K562 (cell line): Measurements from ENCODE around the gene SLC9A1. TPM values are rescaled to one million over a fixed set of nuclear protein-coding genes. Genes with fewer than 3 reads are reported as not detected.

Experiments used
- ERF ChIP-seq: fragments of 450-650 bp; formaldehyde crosslinking; IDR thresholded peaks from 2 replicates; pipeline ENCODE4 v1.4.0; 2020; ENCODE audit warnings: mild to moderate bottlenecking, mixed read lengths
- PTTG1 ChIP-seq: fragments of 450-650 bp; IDR thresholded peaks from 2 replicates; pipeline ENCODE4 v1.6.1; 2016; ENCODE audit warnings: low read depth, mild to moderate bottlenecking, missing genetic modification characterization, missing compliant biosample characterization
- SOX6 ChIP-seq: fragments of 450-650 bp; IDR thresholded peaks from 2 replicates; pipeline ENCODE4 v1.6.1; 2014; ENCODE audit warnings: mild to moderate bottlenecking
- TBP ChIP-seq: optimal IDR thresholded peaks from 2 replicates; pipeline ENCODE3; 2011; ENCODE audit warnings: low read depth, low read length, improper control_type of control experiment
- ZBTB8A ChIP-seq: fragments of 450-650 bp; IDR thresholded peaks from 2 replicates; pipeline ENCODE4 v1.6.1; 2018; ENCODE audit warnings: mild to moderate bottlenecking, moderate library complexity; ENCODE audit not compliant: partially characterized antibody
- ZNF41 ChIP-seq: fragments of 250-450 bp; sonication (Bioruptor Pico); conservative IDR thresholded peaks from 2 replicates; pipeline ENCODE4 v1.4.0; 2020; ENCODE audit warnings: mild to moderate bottlenecking
- polyA plus RNA-seq, 8 experiments: library from polyadenylated mRNA; depleted of rRNA in 4 of 8; stranded (reverse) in 5 of 8; unstranded in 3 of 8; fragments of >200 nt; fragmentation: Nextera tagmentation in 2 of 8; fragmentation: Illumina TruSeq in 1 of 8; extraction: Ambion mirVana in 2 of 8; extraction: Trizol in 1 of 8; gene quantifications; 2 replicates each; pipeline versions ENCODE4 v1.2.1 to v1.2.3, GENCODE V29; 2011 to 2014; ENCODE audit warnings: inconsistent platforms in 1 of 8, missing spikeins in 1 of 8
- total RNA-seq, 7 experiments: library from RNA; depleted of rRNA in 6 of 7; stranded (reverse); fragments of >200 nt in 6 of 7; fragmentation: Illumina TruSeq in 2 of 7; extraction: Trizol in 2 of 7; gene quantifications; 2 replicates each; pipeline versions ENCODE4 v1.2.1 to v1.2.3, GENCODE V29; 2011 to 2021; ENCODE audit warnings: low replicate concordance in 1 of 7
- TF ChIP-seq, protein P1 (sequence below), 2 experiments: fragments of 450-650 bp; formaldehyde crosslinking in 1 of 2; IDR thresholded peaks; 2 replicates each; pipeline versions ENCODE4 v1.4.0 to v1.6.1; 2014 to 2020; ENCODE audit warnings: mild to moderate bottlenecking in 2 of 2, borderline replicate concordance in 1 of 2, low read depth in 1 of 2
- TF ChIP-seq, protein P2 (sequence below), 3 experiments: fragments of 200-800 bp in 1 of 3; sonication (Bioruptor generic) in 1 of 3; sonication (generic) in 1 of 3; formaldehyde crosslinking in 1 of 3; IDR thresholded peaks; 2 replicates each; pipeline versions ENCODE4 v1.6.1 to v1.8.0; 2016 to 2022; ENCODE audit warnings: mild to moderate bottlenecking in 2 of 3, missing compliant biosample characterization in 2 of 3, missing genetic modification characterization in 2 of 3, missing genetic modification reagents in 1 of 3

Gene SLC9A1
- total and polyA plus RNA-seq, 9 of the 15 experiments (the other 6 are each of a cell fraction or from before 2014, with no cell fraction given) = 0.59 to 14.4 (median 2.0) TPM

DNA sequence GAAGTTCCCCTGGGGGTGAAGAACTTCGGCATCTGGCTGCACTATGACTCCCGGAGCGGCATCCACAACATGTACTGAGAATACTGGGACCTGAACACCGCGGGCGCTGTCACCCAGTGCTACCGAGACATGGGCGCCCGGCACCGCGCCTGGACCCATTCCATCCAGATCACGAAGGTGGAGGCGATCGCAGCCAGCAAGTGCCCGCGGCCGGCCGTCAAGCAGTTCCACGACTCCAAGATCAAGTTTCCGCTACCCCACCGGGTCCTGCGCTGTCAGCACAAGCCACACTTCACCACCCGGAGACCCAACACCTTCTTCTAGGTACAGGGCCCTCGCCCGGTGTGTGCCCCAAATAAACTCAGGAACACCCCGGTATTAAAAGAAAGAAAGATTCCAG is 22.0 kb upstream of the SLC9A1 start (continued):
- TF ChIP-seq, protein P1, sequence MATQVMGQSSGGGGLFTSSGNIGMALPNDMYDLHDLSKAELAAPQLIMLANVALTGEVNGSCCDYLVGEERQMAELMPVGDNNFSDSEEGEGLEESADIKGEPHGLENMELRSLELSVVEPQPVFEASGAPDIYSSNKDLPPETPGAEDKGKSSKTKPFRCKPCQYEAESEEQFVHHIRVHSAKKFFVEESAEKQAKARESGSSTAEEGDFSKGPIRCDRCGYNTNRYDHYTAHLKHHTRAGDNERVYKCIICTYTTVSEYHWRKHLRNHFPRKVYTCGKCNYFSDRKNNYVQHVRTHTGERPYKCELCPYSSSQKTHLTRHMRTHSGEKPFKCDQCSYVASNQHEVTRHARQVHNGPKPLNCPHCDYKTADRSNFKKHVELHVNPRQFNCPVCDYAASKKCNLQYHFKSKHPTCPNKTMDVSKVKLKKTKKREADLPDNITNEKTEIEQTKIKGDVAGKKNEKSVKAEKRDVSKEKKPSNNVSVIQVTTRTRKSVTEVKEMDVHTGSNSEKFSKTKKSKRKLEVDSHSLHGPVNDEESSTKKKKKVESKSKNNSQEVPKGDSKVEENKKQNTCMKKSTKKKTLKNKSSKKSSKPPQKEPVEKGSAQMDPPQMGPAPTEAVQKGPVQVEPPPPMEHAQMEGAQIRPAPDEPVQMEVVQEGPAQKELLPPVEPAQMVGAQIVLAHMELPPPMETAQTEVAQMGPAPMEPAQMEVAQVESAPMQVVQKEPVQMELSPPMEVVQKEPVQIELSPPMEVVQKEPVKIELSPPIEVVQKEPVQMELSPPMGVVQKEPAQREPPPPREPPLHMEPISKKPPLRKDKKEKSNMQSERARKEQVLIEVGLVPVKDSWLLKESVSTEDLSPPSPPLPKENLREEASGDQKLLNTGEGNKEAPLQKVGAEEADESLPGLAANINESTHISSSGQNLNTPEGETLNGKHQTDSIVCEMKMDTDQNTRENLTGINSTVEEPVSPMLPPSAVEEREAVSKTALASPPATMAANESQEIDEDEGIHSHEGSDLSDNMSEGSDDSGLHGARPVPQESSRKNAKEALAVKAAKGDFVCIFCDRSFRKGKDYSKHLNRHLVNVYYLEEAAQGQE (IDR thresholded peaks at IDR 0.05; ENCODE audit: borderline replicate concordance) = no peak
- TF ChIP-seq, protein P1 (CRISPR knock-in tag; IDR thresholded peaks at IDR 0.05; ENCODE audit: low read depth) = no peak
- no peak for TF ChIP-seq ERF
- TF ChIP-seq PTTG1 (tag) = no peak
- TF ChIP-seq ZBTB8A = no peak
- TF ChIP-seq, protein P2, sequence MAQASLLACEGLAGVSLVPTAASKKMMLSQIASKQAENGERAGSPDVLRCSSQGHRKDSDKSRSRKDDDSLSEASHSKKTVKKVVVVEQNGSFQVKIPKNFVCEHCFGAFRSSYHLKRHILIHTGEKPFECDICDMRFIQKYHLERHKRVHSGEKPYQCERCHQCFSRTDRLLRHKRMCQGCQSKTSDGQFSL (CRISPR knock-in tag; IDR thresholded peaks at IDR 0.05) = no peak
- TF ChIP-seq, protein P2 (tag; IDR thresholded peaks at IDR 0.05) = no peak
- no peak for TF ChIP-seq SOX6
- TF ChIP-seq ZNF41 = no peak
- TF ChIP-seq TBP = no peak
